OCI-LY1 (cell line): ENCODE data around the gene SHC4.
A peak's percentile ranks its signal among the peaks of the same experiment; 100 is the strongest.
"Not testable (repeated sequence)": the region's sequence is repeated elsewhere in the genome, so short reads cannot be mapped to it uniquely, and the experiment has no call there.

Experiments
- H2AFZ ChIP-seq: fragments of 200-600 bp; sonication (generic), shearing (Covaris generic); 2 replicates; pipeline ENCODE4 v1.6.0; 2014; ENCODE audit warnings: antibody characterized with exemption, mild to moderate bottlenecking, low read length
- H3F3A ChIP-seq: fragments of 200-600 bp; sonication (generic), shearing (Covaris generic); 2 replicates; pipeline ENCODE4 v1.6.0; 2014; ENCODE audit warnings: mild to moderate bottlenecking, antibody characterized with exemption, low read length, moderate library complexity; ENCODE audit not compliant: insufficient read depth
- H3K27ac ChIP-seq: fragments of 200-600 bp; sonication (generic); 2 replicates; pipeline ENCODE4 v1.5.1; 2014; ENCODE audit warnings: low read length, mixed run types, mild to moderate bottlenecking, low read depth; ENCODE audit not compliant: poor library complexity, severe bottlenecking
- H3K27me3 ChIP-seq: fragments of 200-600 bp; sonication (generic); 2 replicates; pipeline ENCODE4 v1.6.0; 2014; ENCODE audit warnings: antibody characterized with exemption, mild to moderate bottlenecking, low read length, moderate library complexity; ENCODE audit not compliant: insufficient read depth
- H3K36me3 ChIP-seq: fragments of 200-600 bp; sonication (generic); 2 replicates; pipeline ENCODE4 v1.6.1; 2014; ENCODE audit warnings: mild to moderate bottlenecking, antibody characterized with exemption, low read length, moderate library complexity, mixed read lengths; ENCODE audit not compliant: insufficient read depth
- H3K4me1 ChIP-seq: fragments of 200-600 bp; sonication (generic); 2 replicates; pipeline ENCODE4 v1.5.1; 2014; ENCODE audit warnings: mild to moderate bottlenecking, low read length, moderate library complexity; ENCODE audit not compliant: insufficient read depth, severe bottlenecking
- H3K4me2 ChIP-seq: fragments of 200-600 bp; sonication (generic), shearing (Covaris generic); 2 replicates; pipeline ENCODE4 v1.6.1; 2014; ENCODE audit warnings: low read length
- H3K4me3 ChIP-seq: fragments of 200-600 bp; sonication (generic); 2 replicates; pipeline ENCODE4 v1.5.1; 2014; ENCODE audit warnings: low read length, low read depth, mild to moderate bottlenecking, mixed read lengths; ENCODE audit not compliant: poor library complexity, severe bottlenecking
- H3K79me2 ChIP-seq: fragments of 200-600 bp; shearing (Covaris generic); 2 replicates; pipeline ENCODE4 v1.6.1; 2016; ENCODE audit warnings: mixed run types, low read length, mixed read lengths; ENCODE audit not compliant: insufficient read depth
- H3K9ac ChIP-seq: fragments of 200-600 bp; sonication (generic), shearing (Covaris generic); 2 replicates; pipeline ENCODE4 v1.6.1; 2014; ENCODE audit warnings: mild to moderate bottlenecking, low read length, mixed read lengths
- H3K9me2 ChIP-seq: fragments of 200-600 bp; sonication (generic), shearing (Covaris generic); 2 replicates; pipeline ENCODE4 v1.6.1; 2014; ENCODE audit warnings: low read depth, mild to moderate bottlenecking, low read length, mixed read lengths
- H3K9me3 ChIP-seq: fragments of 200-600 bp; shearing (Covaris generic); 2 replicates; pipeline ENCODE4 v1.6.1; 2014; ENCODE audit warnings: low read length, mixed read lengths
- H4K20me1 ChIP-seq: fragments of 200-600 bp; sonication (generic), shearing (Covaris generic); 2 replicates; pipeline ENCODE4 v1.6.0; 2016; ENCODE audit warnings: mild to moderate bottlenecking, low read length; ENCODE audit not compliant: insufficient read depth
- CTCF ChIP-seq: fragments of 200-600 bp; sonication (generic), shearing (Covaris generic); IDR thresholded peaks from 2 replicates; pipeline ENCODE4 v1.5.1; 2017; ENCODE audit warnings: mild to moderate bottlenecking, antibody characterized with exemption, low read length, moderate library complexity, mixed read lengths
- EZH2 ChIP-seq: fragments of 200-600 bp; sonication (generic), shearing (Covaris generic); IDR thresholded peaks from 2 replicates; pipeline ENCODE4 v1.8.0; 2017; ENCODE audit warnings: borderline replicate concordance, mixed run types, mild to moderate bottlenecking, antibody characterized with exemption, low read length, moderate library complexity, mixed read lengths

The SHC4 gene

DNA sequence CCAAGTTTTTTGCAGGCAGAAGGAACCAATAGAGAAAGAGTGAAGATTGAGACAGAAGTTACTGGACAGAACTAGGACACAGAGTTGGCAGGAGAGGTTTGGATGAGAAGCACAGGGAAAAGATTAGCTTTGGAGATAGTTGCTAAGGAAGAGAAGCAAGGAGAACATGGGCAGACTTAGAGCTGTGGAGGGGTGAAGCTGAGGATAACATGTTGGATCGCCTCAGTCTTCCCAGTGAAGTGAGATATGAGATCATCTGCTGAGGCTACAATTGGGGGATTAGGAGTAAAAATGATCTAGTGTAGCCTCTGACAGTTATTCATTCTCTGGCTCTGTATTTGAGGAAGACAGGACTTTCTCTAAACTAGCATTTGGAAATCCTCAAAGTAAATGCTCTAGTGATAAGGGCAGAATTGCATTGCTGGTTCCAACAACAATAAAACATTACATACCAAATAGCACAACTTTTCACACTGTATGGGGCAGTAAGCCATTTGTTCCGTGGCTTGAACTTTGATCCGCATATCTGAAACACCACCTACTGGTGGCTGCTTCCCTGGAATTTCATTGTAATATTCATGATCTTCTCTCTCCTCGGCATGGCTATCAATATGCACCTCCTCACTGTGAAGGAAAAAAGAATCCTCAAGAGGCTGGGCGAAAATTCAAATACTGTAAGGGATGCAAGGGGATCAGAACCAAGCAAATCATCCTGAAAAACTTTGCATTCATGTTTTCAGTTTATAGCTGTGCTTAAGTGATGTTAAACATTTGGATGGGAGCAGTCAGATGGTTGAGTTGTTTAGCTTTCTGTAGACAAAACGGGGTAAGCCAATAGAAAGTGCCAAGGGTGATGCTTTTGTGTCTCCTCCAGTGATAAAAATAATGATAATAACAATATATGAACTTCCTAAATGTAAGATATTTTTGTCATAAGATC lies 107.9 kb downstream of the SHC4 start:
- H3K4me1 ChIP-seq: no peaks in the 10 kb centered on the region
- H3K9me3 ChIP-seq: no peaks in the 10 kb centered on the region
- H3K79me2 ChIP-seq: no peaks in the 10 kb centered on the region
- H4K20me1 ChIP-seq: no peaks in the 10 kb centered on the region
- H3K4me3 ChIP-seq: no peak overlapping the region
- no peaks in the 10 kb centered on the region for H3K27me3 ChIP-seq
- no peaks in the 10 kb centered on the region for H3K9me2 ChIP-seq
- H2AFZ ChIP-seq: no peak overlapping the region
- no peak overlapping the region for H3K27ac ChIP-seq
- H3F3A ChIP-seq: no peaks in the 10 kb centered on the region
- H3K9ac ChIP-seq: no peak overlapping the region
- no peaks in the 10 kb centered on the region for H3K36me3 ChIP-seq
- TF ChIP-seq EZH2 (no peak), CTCF (peak; percentile 6; the same call in 1 of the 2 replicates)
- no peak overlapping the region for H3K4me2 ChIP-seq

DNA sequence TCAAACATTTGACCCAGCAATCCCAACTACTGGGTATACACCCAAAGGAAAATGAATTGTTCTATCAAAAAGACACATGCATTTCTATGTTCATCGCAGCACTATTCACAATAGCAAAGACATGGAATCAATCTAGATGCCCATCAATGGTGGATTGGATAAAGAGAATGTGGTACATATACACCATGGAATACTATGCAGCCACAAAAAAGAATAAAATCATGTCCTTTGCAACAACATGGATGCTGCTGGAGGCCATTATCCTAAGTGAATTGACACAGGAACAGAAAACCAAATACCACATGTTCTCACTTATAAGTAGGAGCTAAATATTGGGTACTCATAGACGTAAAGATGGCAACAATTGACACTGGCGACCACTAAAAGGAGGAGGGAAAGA lies 109.3 kb downstream of the SHC4 start:
- not testable (repeated sequence) for H3F3A ChIP-seq, H3K9ac ChIP-seq, H3K79me2 ChIP-seq, H3K36me3 ChIP-seq, H3K9me2 ChIP-seq, H3K27ac ChIP-seq, H4K20me1 ChIP-seq, H2AFZ ChIP-seq, H3K27me3 ChIP-seq, H3K4me2 ChIP-seq, H3K4me1 ChIP-seq, H3K4me3 ChIP-seq, H3K9me3 ChIP-seq

DNA sequence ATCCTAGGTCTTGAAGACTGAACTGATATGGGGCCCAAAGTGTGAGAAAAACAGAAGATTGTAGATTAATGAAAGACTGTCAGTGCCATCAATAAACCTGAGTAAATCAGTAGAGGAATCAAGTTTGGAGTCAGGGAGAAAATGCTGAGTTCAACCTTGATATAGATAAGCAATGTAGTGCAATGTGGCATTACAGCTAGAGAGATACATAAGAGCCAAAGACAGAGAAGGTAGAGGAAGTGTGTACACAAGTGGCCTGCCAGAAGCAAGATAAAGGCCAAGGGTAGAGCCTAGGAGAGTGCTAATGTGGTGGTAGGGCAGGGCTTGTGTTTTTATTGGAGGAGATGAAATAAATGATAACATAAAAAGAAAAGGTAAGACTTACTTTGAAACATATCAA lies 111.8 kb downstream of the SHC4 start:
- Histone ChIP-seq H2AFZ (no peak overlapping the region), H3K9me3 (no peaks in the 10 kb centered on the region), H3K9ac (no peak overlapping the region), H3K36me3 (no peaks in the 10 kb centered on the region), H3K27me3 (no peaks in the 10 kb centered on the region), H3F3A (no peaks in the 10 kb centered on the region), H3K27ac (no peak overlapping the region), H3K4me2 (no peak overlapping the region), H3K9me2 (no peaks in the 10 kb centered on the region), H3K4me3 (no peak overlapping the region), H3K79me2 (no peaks in the 10 kb centered on the region), H3K4me1 (no peaks in the 10 kb centered on the region), H4K20me1 (no peaks in the 10 kb centered on the region)
- no peak for TF ChIP-seq EZH2
- TF ChIP-seq CTCF: no peak

GRCh38 chr15:48850648-48851047 lies 113.1 kb downstream of the SHC4 start:
- Histone ChIP-seq H3K9me2 (no peaks in the 10 kb centered on the region), H3K27me3 (no peaks in the 10 kb centered on the region), H3K27ac (no peak overlapping the region), H3K4me2 (no peak overlapping the region), H3K9ac (no peak overlapping the region), H3K4me3 (no peak overlapping the region), H3K9me3 (no peaks in the 10 kb centered on the region), H3K79me2 (no peaks in the 10 kb centered on the region), H4K20me1 (no peaks in the 10 kb centered on the region), H3K4me1 (no peaks in the 10 kb centered on the region), H3K36me3 (no peaks in the 10 kb centered on the region), H3F3A (no peaks in the 10 kb centered on the region), H2AFZ (no peak overlapping the region)
- no peak for TF ChIP-seq EZH2
- TF ChIP-seq CTCF: no peak
